ENCODE measurements around the gene ADRB1. TPM values are rescaled to one million over a fixed set of nuclear protein-coding genes. Genes with fewer than 3 reads are reported as not detected.

The ADRB1 gene
- under 1 TPM in 2 of 3 donors, not detected in 1; 0.10 to 0.12 TPM for polyA plus RNA-seq

DNA sequence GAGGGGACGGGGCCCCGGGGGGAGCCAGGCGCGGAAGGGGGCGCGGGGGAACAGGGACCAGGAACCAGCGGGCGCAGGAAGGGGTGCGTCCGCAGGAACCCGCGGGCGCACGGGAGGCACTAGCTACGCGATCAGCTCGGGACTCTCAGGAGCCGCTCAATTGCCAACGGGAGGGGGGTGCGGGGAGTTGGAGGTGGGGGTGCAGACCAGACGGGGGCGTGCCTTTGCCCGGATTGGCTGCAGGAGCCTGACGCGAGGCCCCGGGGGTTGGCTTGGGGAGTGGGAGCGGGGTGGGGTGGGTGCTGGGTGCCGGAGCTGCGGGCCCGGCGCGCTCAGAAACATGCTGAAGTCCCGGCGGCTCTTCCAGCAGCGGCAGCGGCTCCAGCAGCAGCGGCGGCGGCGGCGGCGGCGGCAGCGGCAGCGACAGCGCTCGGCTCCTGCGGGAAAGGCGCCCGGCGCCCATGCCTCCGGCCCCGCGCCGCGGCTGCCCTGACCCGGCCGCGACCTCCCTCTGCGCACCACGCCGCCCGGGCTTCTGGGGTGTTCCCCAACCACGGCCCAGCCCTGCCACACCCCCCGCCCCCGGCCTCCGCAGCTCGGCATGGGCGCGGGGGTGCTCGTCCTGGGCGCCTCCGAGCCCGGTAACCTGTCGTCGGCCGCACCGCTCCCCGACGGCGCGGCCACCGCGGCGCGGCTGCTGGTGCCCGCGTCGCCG, at the start of gene ADRB1:
Gene ADRB1, plus strand, starts transcription at position 335 of the 715 bp plus-strand sequence. Its CDS starts 267 bp downstream, at position 602.
- Mint-ChIP-seq H3K27me3 (ENCODE audit: low read depth in 3 of 3) (peaks cover 16 to 22% (median 21%) of the 10 kb centered on the region in 3 donors), H3K27ac (peak within 1 kb of the TSS in 3 of 6 donors; percentile 42 to 65 (median 57))
- DNase-seq, result peak; percentile 18 to 58 (median 24)

GRCh38 chr10:113995201-113995600, 48.5 kb upstream of the ADRB1 start:
- no peak for DNase-seq
- no peak overlapping the region for H3K4me3 Mint-ChIP-seq
- H3K27ac Mint-ChIP-seq, result no peak overlapping the region
- no peaks in the 10 kb centered on the region for H3K9me3 Mint-ChIP-seq
- H3K27me3 Mint-ChIP-seq (ENCODE audit: low read depth in 3 of 3), result peaks cover 10 to 14% (median 11%) of the 10 kb centered on the region in 3 donors
- no peaks in the 10 kb centered on the region for H3K36me3 Mint-ChIP-seq
- peaks cover 8 to 15% of the 10 kb centered on the region in 2 donors for H3K4me1 Mint-ChIP-seq

More for the DNA sequence above, at the start of gene ADRB1:
- no peaks in the 10 kb centered on the region for H3K9me3 Mint-ChIP-seq
- H3K4me3 Mint-ChIP-seq, result peak within 1 kb of the TSS; percentile 63 to 89 (median 80)
- H3K36me3 Mint-ChIP-seq, result no peaks in the 10 kb centered on the region
- peaks cover 16 to 20% of the 10 kb centered on the region in 2 donors for H3K4me1 Mint-ChIP-seq

GRCh38 chr10:113997428-113997827, 46.2 kb upstream of the ADRB1 start:
- Mint-ChIP-seq H3K36me3 (no peaks in the 10 kb centered on the region), H3K9me3 (no peaks in the 10 kb centered on the region), H3K4me3 (no peak overlapping the region), H3K4me1 (peaks cover 8 to 15% of the 10 kb centered on the region in 2 donors), H3K27me3 (ENCODE audit: low read depth in 3 of 3) (peaks cover 3 to 7% (median 5%) of the 10 kb centered on the region in 3 donors), H3K27ac (no peak overlapping the region)
- DNase-seq, result no peak

DNA sequence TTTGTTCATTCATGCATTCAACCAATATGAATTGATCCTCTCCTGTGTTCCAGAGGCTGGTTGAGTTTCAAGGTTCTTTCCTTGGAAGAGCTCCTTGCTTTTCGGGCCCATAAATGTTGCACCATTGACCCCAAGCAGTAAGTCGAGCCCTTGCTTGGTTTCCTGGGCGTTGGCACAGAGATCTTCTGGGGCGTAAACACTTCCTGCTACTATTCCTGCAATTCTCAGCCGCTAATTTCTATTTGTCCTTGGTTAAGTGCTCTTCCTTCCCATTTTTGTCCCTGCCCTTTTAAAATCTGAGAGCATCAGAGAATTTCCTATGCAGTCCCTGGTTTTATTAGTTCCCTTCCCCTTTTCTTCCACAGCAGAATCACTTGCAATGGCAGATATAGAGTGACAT, 44.1 kb upstream of the ADRB1 start:
- Mint-ChIP-seq H3K27me3 (ENCODE audit: low read depth in 3 of 3) (peaks cover 3 to 8% (median 5%) of the 10 kb centered on the region in 3 donors), H3K9me3 (no peaks in the 10 kb centered on the region), H3K27ac (peak overlapping the region in 2 of 6 donors; percentile 17 to 25), H3K4me1 (peaks cover 8 to 15% of the 10 kb centered on the region in 2 donors), H3K4me3 (peak overlapping the region in 3 of 5 donors; percentile 2 to 26 (median 10)), H3K36me3 (peaks cover 0 to 3% (median 0%) of the 10 kb centered on the region in 3 donors)
- DNase-seq, result no peak

- Mint-ChIP-seq H3K4me1 (peaks cover 8 to 15% of the 10 kb centered on the region in 2 donors), H3K27me3 (ENCODE audit: low read depth in 3 of 3) (peaks cover 3 to 8% (median 6%) of the 10 kb centered on the region in 3 donors), H3K36me3 (peaks cover 0 to 3% (median 0%) of the 10 kb centered on the region in 3 donors), H3K4me3 (no peak overlapping the region), H3K9me3 (no peaks in the 10 kb centered on the region), H3K27ac (no peak overlapping the region)
- DNase-seq, result no peak
Observed at GRCh38 chr10:114000457-114001010, 43.1 kb upstream of the ADRB1 start.

DNA sequence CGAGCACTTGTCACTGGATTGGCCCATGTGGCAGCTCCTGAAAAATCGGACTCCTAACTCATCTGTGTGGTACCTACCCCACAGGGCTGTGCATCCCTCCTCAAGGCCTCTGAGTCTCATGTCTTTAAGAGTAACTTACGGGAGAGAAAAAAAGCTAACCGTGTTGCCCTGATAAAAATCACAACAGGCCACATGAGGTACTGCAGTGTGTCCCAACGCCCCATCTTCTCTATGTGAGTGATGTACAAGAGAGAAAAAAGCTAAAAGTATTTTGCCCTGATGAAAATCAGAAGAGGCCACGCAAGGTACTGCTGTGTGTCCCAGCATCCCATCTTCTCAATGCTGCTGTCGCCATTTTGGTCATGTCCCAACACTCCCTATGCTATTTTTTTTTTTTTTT, 41.2 kb upstream of the ADRB1 start:
- H3K4me1 Mint-ChIP-seq, result peaks cover 8 to 15% of the 10 kb centered on the region in 2 donors
- no peak overlapping the region for H3K4me3 Mint-ChIP-seq
- no peak for DNase-seq
- H3K27ac Mint-ChIP-seq, result no peak overlapping the region
- no peaks in the 10 kb centered on the region for H3K9me3 Mint-ChIP-seq
- peaks cover 3% of the 10 kb centered on the region in 3 donors for H3K27me3 Mint-ChIP-seq (ENCODE audit: low read depth in 3 of 3)
- peaks cover 0 to 3% (median 0%) of the 10 kb centered on the region in 3 donors for H3K36me3 Mint-ChIP-seq

DNA sequence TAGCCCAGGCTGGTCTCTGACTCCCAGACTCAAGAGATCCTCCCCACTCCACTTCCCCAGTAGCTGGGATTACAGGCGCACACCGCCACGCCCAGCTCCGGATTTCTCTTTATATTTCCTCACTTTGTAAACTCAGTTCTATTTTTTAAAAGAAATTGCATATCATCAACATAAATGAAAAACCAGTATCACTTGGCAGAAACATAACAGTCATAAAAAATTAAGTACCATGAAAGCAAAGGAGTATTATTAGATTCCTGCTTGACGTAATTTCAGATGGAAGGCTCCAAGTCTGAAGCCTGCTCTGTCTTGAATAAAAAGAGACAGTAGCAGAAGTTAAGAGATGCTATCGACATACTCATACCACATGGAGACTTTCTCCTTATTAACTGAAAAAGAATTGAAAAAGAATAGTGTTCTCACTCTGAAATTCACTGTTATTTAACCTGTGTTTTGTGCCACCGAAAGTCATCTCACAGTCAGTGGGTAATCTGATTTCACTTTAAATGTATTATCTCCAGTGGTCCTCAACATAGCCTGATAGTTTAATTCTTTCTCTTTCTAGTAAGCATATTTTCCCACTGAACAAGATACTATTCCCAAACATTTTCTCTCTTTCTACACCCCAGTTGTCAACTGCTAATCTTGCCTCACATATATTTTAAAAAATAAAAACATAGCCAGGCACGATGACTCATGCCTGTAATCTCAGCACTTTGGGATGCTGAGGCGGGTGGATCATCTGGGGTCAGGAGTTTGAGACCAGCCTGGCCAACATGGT, 40.3 kb upstream of the ADRB1 start:
- H3K9me3 Mint-ChIP-seq, result no peaks in the 10 kb centered on the region
- peaks cover 2 to 3% (median 3%) of the 10 kb centered on the region in 3 donors for H3K27me3 Mint-ChIP-seq (ENCODE audit: low read depth in 3 of 3)
- peaks cover 8 to 15% of the 10 kb centered on the region in 2 donors for H3K4me1 Mint-ChIP-seq
- no peak overlapping the region for H3K27ac Mint-ChIP-seq
- H3K36me3 Mint-ChIP-seq, result peaks cover 0 to 3% (median 0%) of the 10 kb centered on the region in 3 donors
- no peak for DNase-seq
- no peak overlapping the region for H3K4me3 Mint-ChIP-seq

DNA sequence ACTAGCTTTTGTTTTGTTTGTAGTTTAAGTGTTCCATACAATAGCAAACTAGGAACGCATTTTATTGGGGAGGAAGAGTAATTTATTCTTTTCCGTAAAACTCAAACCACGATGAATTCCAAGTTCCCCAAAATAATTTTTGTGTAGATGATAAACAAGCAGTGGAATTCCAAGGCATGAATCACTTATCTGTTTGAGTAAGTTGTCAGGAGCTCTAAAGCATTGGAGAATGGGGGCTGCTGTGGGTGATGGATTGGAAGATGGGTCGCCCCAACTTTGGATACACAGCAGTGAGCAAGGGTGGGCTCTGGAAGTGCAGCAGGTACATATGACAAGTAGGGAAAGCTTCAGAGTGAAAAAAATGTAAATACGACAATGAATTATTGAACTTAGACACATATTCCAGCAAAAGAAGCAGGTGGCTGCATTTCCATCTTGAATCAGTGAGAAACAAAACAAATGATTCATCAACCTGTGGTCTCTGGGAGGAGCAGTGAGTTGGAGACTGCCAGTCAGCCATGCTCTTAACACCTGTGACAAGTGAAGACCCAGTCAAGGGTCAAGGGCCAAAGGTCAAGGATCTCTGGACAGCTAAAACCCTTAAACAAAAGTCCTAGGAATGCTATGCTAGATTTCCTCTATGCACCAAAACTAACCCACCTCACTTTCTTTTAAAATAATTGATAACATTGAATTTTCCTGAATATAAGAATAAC, 34.2 kb upstream of the ADRB1 start:
- Mint-ChIP-seq H3K4me3 (no peak overlapping the region), H3K27ac (no peak overlapping the region), H3K36me3 (no peaks in the 10 kb centered on the region), H3K4me1 (no peaks in the 10 kb centered on the region), H3K27me3 (ENCODE audit: low read depth in 3 of 3) (peaks cover under 1 to 6% (median 2%) of the 10 kb centered on the region in 3 donors), H3K9me3 (no peaks in the 10 kb centered on the region)
- no peak for DNase-seq

DNA sequence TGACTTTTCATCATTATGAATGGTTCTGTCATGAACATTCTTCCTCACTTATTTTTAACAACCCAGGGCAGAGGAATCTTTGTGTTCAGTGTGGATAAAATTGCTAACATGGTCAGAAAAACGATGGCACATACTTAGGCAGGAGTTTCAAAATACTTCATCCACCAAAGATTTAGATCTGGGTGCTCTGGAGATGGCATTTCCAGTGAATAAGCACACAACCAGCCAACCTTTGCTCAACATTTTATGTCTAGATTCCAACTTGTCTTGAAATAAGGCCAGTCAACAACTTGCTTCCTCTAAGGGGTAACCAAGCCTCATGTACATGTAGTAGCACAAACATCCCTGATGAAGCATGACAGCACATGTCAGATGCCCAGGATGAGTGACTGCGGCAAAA, 33.4 kb upstream of the ADRB1 start:
- no peak for DNase-seq
- Mint-ChIP-seq H3K9me3 (no peaks in the 10 kb centered on the region), H3K36me3 (no peaks in the 10 kb centered on the region), H3K4me3 (no peak overlapping the region), H3K27ac (no peak overlapping the region), H3K4me1 (no peaks in the 10 kb centered on the region), H3K27me3 (ENCODE audit: low read depth in 3 of 3) (peaks cover 4 to 7% (median 5%) of the 10 kb centered on the region in 3 donors)

- Mint-ChIP-seq H3K27ac (no peak overlapping the region), H3K27me3 (ENCODE audit: low read depth in 3 of 3) (peaks cover 7 to 9% (median 9%) of the 10 kb centered on the region in 3 donors), H3K4me3 (no peak overlapping the region), H3K9me3 (no peaks in the 10 kb centered on the region), H3K36me3 (no peaks in the 10 kb centered on the region), H3K4me1 (no peaks in the 10 kb centered on the region)
- DNase-seq, result no peak
Observed at GRCh38 chr10:114012650-114013049, 31.0 kb upstream of the ADRB1 start.

DNA sequence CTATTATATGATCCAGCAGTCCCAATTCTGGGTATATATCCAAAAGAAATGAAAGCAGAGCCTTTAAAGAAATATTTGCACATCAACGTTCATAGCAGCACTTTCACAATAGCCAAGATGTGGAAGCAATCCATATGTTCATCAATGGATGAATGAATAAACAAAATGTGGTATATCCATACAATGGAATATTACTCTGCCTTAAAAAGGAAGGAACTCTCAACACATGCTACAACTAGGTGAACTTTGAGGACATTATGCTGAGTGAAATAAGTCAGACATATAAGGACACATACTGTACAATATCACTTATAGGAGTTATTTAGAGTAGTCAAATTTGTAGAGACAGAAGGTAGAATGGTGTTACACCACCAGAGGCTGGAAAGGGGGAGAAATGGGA, 28.0 kb upstream of the ADRB1 start:
- Mint-ChIP-seq H3K9me3 (no peaks in the 10 kb centered on the region), H3K4me1 (no peaks in the 10 kb centered on the region), H3K36me3 (peaks cover 0 to 3% (median 0%) of the 10 kb centered on the region in 3 donors), H3K4me3 (no peak overlapping the region), H3K27ac (no peak overlapping the region), H3K27me3 (ENCODE audit: low read depth in 3 of 3) (peaks cover 8 to 13% (median 9%) of the 10 kb centered on the region in 3 donors)
- no peak for DNase-seq

- Mint-ChIP-seq H3K27ac (no peak overlapping the region), H3K4me1 (no peaks in the 10 kb centered on the region), H3K9me3 (no peaks in the 10 kb centered on the region)
Observed at GRCh38 chr10:114017271-114017670, 26.4 kb upstream of the ADRB1 start.

DNA sequence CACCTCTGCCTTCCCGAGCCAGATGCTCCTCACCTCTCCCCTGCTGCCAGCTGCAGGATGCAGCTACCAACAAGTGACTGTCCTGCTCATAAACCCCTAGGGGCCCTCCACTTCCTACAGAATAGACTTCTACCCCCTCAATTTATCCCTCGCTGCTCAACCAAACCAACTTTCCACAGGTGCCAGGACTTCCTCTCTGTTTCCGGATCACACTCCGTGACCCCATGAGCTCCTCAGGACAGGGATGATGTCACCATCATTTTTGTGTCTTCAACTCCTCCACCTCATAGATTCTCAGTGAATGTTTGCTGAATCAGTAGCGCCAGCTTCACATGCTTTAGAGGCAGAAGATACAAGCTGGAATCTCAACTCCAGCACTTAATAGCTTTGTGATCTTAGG, 25.8 kb upstream of the ADRB1 start:
- H3K4me1 Mint-ChIP-seq, result no peaks in the 10 kb centered on the region
- H3K9me3 Mint-ChIP-seq, result no peaks in the 10 kb centered on the region
- DNase-seq, result no peak
- H3K27ac Mint-ChIP-seq, result peak overlapping the region in 1 of 6 donors; percentile 28
- H3K36me3 Mint-ChIP-seq, result peaks cover 0 to 3% (median 0%) of the 10 kb centered on the region in 3 donors
- H3K27me3 Mint-ChIP-seq (ENCODE audit: low read depth in 3 of 3), result peaks cover 8 to 11% (median 9%) of the 10 kb centered on the region in 3 donors
- no peak overlapping the region for H3K4me3 Mint-ChIP-seq

More at GRCh38 chr10:114017271-114017670, 26.4 kb upstream of the ADRB1 start:
- peaks cover 8 to 15% (median 9%) of the 10 kb centered on the region in 3 donors for H3K27me3 Mint-ChIP-seq (ENCODE audit: low read depth in 3 of 3)
- no peak for DNase-seq
- no peak overlapping the region for H3K4me3 Mint-ChIP-seq
- H3K36me3 Mint-ChIP-seq, result peaks cover 0 to 3% (median 0%) of the 10 kb centered on the region in 3 donors
